ENCODE measurements around the gene GRIN3A. TPM values are rescaled to one million over a fixed set of nuclear protein-coding genes. Genes with fewer than 3 reads are reported as not detected.

Gene GRIN3A
- total RNA-seq, 1 experiment from 2014 or later: not detected

DNA sequence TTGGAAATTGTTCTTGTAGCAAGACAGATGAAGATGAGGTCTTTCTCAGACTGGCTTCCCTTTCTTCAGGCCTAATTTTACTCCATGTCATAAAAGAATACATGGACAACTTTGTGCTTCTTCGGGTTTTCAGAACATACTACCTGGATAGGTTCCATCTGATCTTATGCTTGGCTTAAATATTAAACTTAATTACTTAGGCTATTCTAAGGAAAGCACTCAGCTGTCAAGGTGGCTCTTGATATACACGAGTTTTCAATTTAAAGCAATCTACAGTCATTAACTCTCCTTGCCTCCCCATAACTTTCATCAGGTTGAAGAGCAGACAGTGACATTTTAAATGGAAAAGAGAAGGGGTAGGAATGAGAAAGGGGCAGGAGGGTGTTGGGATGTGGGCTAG lies 134.2 kb downstream of the GRIN3A start:
- H2AFZ ChIP-seq (ENCODE audit: low read length): no peak overlapping the region
- H3K4me1 Mint-ChIP-seq: peaks cover 3 to 7% of the 10 kb centered on the region in 2 experiments
- H3K4me3 Mint-ChIP-seq: no peak overlapping the region
- H3K9me3 ChIP-seq (ENCODE audit: control insufficient read depth, low read depth, low read length): no peaks in the 10 kb centered on the region
- H3K4me2 ChIP-seq (ENCODE audit: insufficient read depth, insufficient read length, low read length): no peak overlapping the region
- no peaks in the 10 kb centered on the region for H3K4me1 ChIP-seq (ENCODE audit: insufficient read depth, low read length)
- TF ChIP-seq, protein P1, sequence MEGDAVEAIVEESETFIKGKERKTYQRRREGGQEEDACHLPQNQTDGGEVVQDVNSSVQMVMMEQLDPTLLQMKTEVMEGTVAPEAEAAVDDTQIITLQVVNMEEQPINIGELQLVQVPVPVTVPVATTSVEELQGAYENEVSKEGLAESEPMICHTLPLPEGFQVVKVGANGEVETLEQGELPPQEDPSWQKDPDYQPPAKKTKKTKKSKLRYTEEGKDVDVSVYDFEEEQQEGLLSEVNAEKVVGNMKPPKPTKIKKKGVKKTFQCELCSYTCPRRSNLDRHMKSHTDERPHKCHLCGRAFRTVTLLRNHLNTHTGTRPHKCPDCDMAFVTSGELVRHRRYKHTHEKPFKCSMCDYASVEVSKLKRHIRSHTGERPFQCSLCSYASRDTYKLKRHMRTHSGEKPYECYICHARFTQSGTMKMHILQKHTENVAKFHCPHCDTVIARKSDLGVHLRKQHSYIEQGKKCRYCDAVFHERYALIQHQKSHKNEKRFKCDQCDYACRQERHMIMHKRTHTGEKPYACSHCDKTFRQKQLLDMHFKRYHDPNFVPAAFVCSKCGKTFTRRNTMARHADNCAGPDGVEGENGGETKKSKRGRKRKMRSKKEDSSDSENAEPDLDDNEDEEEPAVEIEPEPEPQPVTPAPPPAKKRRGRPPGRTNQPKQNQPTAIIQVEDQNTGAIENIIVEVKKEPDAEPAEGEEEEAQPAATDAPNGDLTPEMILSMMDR (conservative IDR thresholded peaks at IDR 0.05): no peak
- H3K56ac ChIP-seq (ENCODE audit: insufficient read length, low read depth, low read length): no peak overlapping the region
- no peaks in the 10 kb centered on the region for H3K36me3 Mint-ChIP-seq (ENCODE audit: insufficient read depth in 1 of 3, low read depth in 3 of 3)
- H3K9ac ChIP-seq (ENCODE audit: extremely low read depth, insufficient read length, low read length): no peak overlapping the region
- H3K27me3 ChIP-seq (ENCODE audit: insufficient read depth, low read length): no peaks in the 10 kb centered on the region
- H3K23me2 ChIP-seq (ENCODE audit: insufficient read length, low read depth, low read length, poor library complexity, severe bottlenecking): no peaks in the 10 kb centered on the region
- H3K4ac ChIP-seq (ENCODE audit: low read depth, low read length): no peak overlapping the region
- no CpG with 5 or more reads among the region's 2 CpGs for WGBS (ENCODE audit: extremely low coverage, insufficient read length, low lambda C conversion rate)
- H2BK120ac ChIP-seq (ENCODE audit: low read depth, low read length, poor library complexity, severe bottlenecking): no peak overlapping the region
- no peak overlapping the region for H3K27ac Mint-ChIP-seq
- H3K9me3 Mint-ChIP-seq: no peaks in the 10 kb centered on the region
- H3T11ph ChIP-seq (ENCODE audit: low read length): no peak overlapping the region
- H3K18ac ChIP-seq (ENCODE audit: insufficient read length, low read depth, low read length): no peak overlapping the region
- H3K79me2 ChIP-seq (ENCODE audit: insufficient read depth, low read length): no peaks in the 10 kb centered on the region
- no peak overlapping the region for H2BK12ac ChIP-seq (ENCODE audit: insufficient read length, low read depth, low read length)
- H2BK20ac ChIP-seq (ENCODE audit: low read depth, low read length, poor library complexity, severe bottlenecking): no peak overlapping the region
- no peak overlapping the region for H4K8ac ChIP-seq (replicated peaks; ENCODE audit: insufficient read length, low read depth, low read length)
- DNase-seq: no peak
- H3K27me3 Mint-ChIP-seq (ENCODE audit: low read depth): no peaks in the 10 kb centered on the region; the same call in none of the 2 replicates
- no peak overlapping the region for H3K27ac ChIP-seq (ENCODE audit: insufficient read length, low read depth, low read length)
- H4K91ac ChIP-seq (ENCODE audit: insufficient read length, low read depth, low read length): no peak overlapping the region
- no peaks in the 10 kb centered on the region for H4K20me1 ChIP-seq (ENCODE audit: control insufficient read depth, insufficient read depth, insufficient read length)
- no peak overlapping the region for H4K5ac ChIP-seq (ENCODE audit: insufficient read length, low read depth, low read length)
- H3K23ac ChIP-seq (ENCODE audit: insufficient read length, low read depth, low read length): no peak overlapping the region
- H2AK5ac ChIP-seq (ENCODE audit: insufficient read length, low read length): no peak overlapping the region
- H2BK5ac ChIP-seq (ENCODE audit: insufficient read length, low read length): no peak overlapping the region
- no peak overlapping the region for H2BK15ac ChIP-seq (ENCODE audit: low read depth, low read length)
- no peaks in the 10 kb centered on the region for H3K79me1 ChIP-seq (ENCODE audit: insufficient read depth, low read depth, low read length, poor library complexity, severe bottlenecking)
- no peak overlapping the region for H3K14ac ChIP-seq (ENCODE audit: insufficient read depth, low read length)

Measured in H9 (cell line).